Measurements from ENCODE around the gene NT5C1A.
A peak's percentile ranks its signal among the peaks of the same experiment; 100 is the strongest.

Gene NT5C1A

DNA sequence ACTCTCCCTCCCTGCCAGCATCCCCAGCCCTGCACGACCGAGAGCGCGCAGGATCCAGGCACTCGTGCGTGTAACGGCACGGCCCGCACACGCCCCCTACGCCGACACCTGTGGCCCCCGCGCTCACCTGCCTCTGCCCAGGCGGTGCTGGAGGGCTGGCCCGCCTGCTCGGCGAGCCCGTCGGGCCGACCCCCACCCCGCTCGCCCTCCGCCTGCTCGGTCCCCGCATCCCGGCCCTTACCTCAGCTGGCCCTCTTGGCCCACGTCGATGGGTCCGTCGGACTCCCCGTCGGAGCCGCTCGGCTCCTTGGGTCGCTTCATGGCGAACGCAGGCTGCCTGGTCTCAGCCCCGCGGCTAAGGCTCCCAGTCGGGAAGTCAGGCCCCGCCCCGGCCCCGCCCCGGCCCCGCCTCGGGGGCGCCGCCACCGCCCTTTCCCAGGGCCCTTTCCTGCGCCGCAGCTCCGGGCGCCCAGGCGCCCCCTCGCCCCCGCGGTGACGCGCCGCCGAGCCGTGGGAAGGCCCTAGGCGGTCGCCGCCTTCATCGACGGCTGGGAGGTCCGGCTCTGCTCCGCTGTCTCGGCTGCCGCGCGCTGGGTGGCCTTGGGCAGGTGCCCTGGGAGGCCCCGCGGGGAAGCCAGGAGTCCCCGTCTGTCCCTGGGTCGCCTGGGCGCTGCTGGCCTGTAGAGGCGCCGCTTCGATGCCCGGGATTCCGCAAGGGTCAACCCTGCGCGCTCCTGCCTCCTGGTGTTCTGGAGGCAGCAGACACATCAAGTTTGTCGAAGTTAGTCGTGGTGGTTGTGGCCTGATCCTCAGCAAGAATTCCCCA is 32.4 kb downstream of the NT5C1A start, which contains the start of gene HEYL:
TSS of gene HEYL (minus strand) at position 339 of the 826 bp plus-strand sequence. CDS start at position 321, 18 bp downstream.
- Histone ChIP-seq H3K27ac (ENCODE audit: low read length) (peak within 1 kb of the TSS; percentile 41), H3K9ac (ENCODE audit: low read length in 2 of 2) (peak within 1 kb of the TSS; percentile 9 to 21)

DNA sequence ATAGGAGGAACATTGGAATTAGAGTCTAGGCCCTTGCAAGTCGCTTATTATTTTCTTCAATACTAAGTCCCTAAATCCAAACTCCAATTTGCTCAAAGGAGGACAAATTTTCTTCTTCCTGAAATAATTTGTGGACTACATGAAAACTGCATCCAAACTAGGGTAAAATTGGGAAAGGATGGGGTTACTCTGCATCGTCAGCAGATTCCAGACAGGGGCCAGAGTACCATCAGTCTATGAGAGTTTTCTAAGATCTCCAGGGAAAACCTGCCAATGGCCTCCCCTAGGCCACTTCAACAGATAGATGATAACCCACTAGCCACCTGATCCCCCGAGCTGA is 33.0 kb downstream of the NT5C1A start:
- Histone ChIP-seq H3K36me3 (ENCODE audit: control insufficient read depth in 2 of 2, insufficient read depth in 2 of 2, low read length in 2 of 2) (no peaks in the 10 kb centered on the region), H3K4me1 (ENCODE audit: control insufficient read depth, insufficient read depth, low read length) (no peaks in the 10 kb centered on the region), H3K27ac (ENCODE audit: low read length) (peak overlapping the region; percentile 18), H3K9ac (ENCODE audit: low read length in 2 of 2) (peak overlapping the region; percentile 9 to 21), H3K9me3 (ENCODE audit: control insufficient read depth in 2 of 2, low read length in 2 of 2) (no peaks in the 10 kb centered on the region), H3K27me3 (ENCODE audit: control insufficient read depth in 1 of 2, insufficient read depth in 2 of 2, low read length in 2 of 2) (peaks cover 38% of the 10 kb centered on the region in 2 donors), H3K4me3 (ENCODE audit: low read length in 2 of 2) (peak overlapping the region; percentile 6 to 62)

More for the DNA sequence above, 32.4 kb downstream of the NT5C1A start, which contains the start of gene HEYL:
- no peaks in the 10 kb centered on the region for H3K36me3 ChIP-seq (ENCODE audit: control insufficient read depth in 2 of 2, insufficient read depth in 2 of 2, low read length in 2 of 2)
- H3K4me1 ChIP-seq (ENCODE audit: control insufficient read depth, insufficient read depth, low read length): no peaks in the 10 kb centered on the region
- peak within 1 kb of the TSS; percentile 6 to 62 for H3K4me3 ChIP-seq (ENCODE audit: low read length in 2 of 2)
- no peaks in the 10 kb centered on the region for H3K9me3 ChIP-seq (ENCODE audit: control insufficient read depth in 2 of 2, low read length in 2 of 2)
- peaks cover 38% of the 10 kb centered on the region in 2 donors for H3K27me3 ChIP-seq (ENCODE audit: control insufficient read depth in 1 of 2, insufficient read depth in 2 of 2, low read length in 2 of 2)

DNA sequence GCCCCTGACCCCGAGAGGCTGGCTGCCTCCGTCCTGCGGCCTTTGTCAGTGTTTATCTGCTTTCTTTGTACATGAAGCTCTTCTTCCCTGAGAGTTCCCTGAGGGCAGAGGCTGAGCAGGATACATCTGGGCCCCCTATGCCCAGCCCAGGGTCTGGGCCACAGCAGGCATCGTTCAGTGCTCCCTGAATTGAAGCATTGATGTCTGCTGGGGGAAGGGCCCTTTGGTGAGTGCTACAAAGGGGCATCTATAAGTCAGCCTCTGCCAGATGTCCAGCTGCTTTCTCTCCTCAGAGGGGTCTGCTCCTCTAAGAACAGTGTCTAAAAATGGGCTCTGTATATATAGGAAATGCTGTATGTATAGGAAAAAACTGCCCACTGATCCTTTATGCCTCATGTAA is 34.5 kb downstream of the NT5C1A start:
- peaks cover 37 to 44% of the 10 kb centered on the region in 2 donors for H3K27me3 ChIP-seq (ENCODE audit: control insufficient read depth in 1 of 2, insufficient read depth in 2 of 2, low read length in 2 of 2)
- peak overlapping the region; percentile 24 to 62 for H3K4me3 ChIP-seq (ENCODE audit: low read length in 2 of 2)

DNA sequence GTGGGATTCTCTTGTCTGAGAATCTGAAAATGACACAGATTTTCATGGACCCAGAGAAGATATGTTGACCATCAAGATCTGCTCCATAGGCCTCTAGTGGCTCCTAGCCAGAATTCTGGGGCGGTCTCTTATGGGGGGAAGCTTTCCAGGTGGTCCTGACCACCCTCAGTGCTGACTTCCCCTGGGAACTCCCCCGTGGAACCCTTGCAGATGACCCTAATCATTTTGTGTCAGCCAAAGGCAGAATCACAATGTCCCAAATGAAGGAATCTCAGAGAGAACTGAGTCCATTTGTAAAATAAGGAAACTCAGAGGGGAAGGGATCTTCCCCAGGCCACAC is 36.1 kb downstream of the NT5C1A start:
- Histone ChIP-seq H3K4me3 (ENCODE audit: low read length in 2 of 2) (peak overlapping the region; percentile 40 to 41), H3K4me1 (ENCODE audit: control insufficient read depth, insufficient read depth, low read length) (peaks cover 11% of the 10 kb centered on the region), H3K36me3 (ENCODE audit: control insufficient read depth in 2 of 2, insufficient read depth in 2 of 2, low read length in 2 of 2) (no peaks in the 10 kb centered on the region), H3K9ac (ENCODE audit: low read length in 2 of 2) (no peak overlapping the region), H3K9me3 (ENCODE audit: control insufficient read depth in 2 of 2, low read length in 2 of 2) (no peaks in the 10 kb centered on the region), H3K27ac (ENCODE audit: low read length) (peak overlapping the region; percentile 41), H3K27me3 (ENCODE audit: control insufficient read depth in 1 of 2, insufficient read depth in 2 of 2, low read length in 2 of 2) (peaks cover 35 to 44% of the 10 kb centered on the region in 2 donors)

More for the DNA sequence above, 34.5 kb downstream of the NT5C1A start:
- Histone ChIP-seq H3K4me1 (ENCODE audit: control insufficient read depth, insufficient read depth, low read length) (peaks cover 7% of the 10 kb centered on the region), H3K36me3 (ENCODE audit: control insufficient read depth in 2 of 2, insufficient read depth in 2 of 2, low read length in 2 of 2) (no peaks in the 10 kb centered on the region), H3K9me3 (ENCODE audit: control insufficient read depth in 2 of 2, low read length in 2 of 2) (no peaks in the 10 kb centered on the region), H3K9ac (ENCODE audit: low read length in 2 of 2) (peak overlapping the region; percentile 8 to 13), H3K27ac (ENCODE audit: low read length) (no peak overlapping the region)

DNA sequence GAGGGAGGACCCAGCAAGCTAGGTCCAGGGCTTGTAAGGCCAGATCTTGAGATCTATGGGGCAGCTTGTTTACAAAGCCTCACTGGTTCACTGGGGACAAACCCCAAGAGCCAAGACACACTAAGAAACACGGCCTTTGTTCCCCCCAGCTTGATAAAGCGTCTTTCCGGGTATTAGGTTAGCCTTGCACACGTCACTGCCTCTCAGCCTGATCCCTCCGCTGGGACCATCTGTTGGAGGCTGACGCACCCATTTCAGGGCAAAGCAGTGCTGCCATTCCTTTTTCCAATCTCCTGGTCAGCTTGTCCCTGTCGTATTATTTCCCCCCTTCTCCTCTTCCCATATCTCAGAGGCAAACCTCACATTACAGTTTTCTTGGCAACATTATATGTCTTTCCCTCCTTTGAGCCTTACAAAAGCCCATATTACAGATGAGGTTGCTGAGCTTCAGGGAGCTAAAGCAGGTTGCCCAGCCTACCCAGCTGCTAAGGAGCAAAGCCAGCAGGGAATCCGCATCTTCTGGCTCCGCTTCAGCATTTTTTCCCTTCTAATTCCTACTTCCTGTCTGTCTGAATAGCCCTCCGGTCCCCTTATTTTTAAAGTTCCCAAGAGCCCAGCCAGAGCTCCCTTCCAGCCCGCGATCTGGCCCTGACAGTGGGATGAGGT is 36.6 kb downstream of the NT5C1A start:
- H3K27ac ChIP-seq (ENCODE audit: low read length): peak overlapping the region; percentile 41
- H3K4me1 ChIP-seq (ENCODE audit: control insufficient read depth, insufficient read depth, low read length): peaks cover 11% of the 10 kb centered on the region

DNA sequence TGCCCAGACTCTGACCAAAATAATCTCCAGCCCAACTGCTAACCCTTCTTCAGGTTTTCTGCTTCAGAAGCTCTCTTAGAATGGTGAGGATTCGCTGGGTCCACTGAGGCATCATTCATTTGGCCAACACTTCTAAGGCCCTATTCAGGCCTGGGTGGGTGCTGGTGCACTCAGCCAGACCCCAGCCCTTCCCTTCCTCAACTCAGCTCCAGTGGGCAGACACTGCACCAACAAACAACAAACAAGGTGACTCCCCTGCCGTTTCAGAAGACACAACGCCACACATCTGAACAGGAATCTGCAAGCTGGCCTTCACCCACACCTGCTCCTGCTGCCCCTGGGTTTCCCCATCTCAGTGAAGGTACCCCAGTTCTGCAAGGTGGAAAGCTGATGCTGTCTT is 38.5 kb downstream of the NT5C1A start:
- Histone ChIP-seq H3K36me3 (ENCODE audit: control insufficient read depth in 2 of 2, insufficient read depth in 2 of 2, low read length in 2 of 2) (peaks cover 2% of the 10 kb centered on the region in 2 donors), H3K27ac (ENCODE audit: low read length) (peak overlapping the region; percentile 24), H3K4me3 (ENCODE audit: low read length in 2 of 2) (peak overlapping the region; percentile 17 to 49), H3K9ac (ENCODE audit: low read length in 2 of 2) (peak overlapping the region; percentile 24 to 47), H3K9me3 (ENCODE audit: control insufficient read depth in 2 of 2, low read length in 2 of 2) (no peaks in the 10 kb centered on the region), H3K27me3 (ENCODE audit: control insufficient read depth in 1 of 2, insufficient read depth in 2 of 2, low read length in 2 of 2) (peaks cover 25% of the 10 kb centered on the region in 2 donors), H3K4me1 (ENCODE audit: control insufficient read depth, insufficient read depth, low read length) (peaks cover 11% of the 10 kb centered on the region)

More for the DNA sequence above, 36.6 kb downstream of the NT5C1A start:
- no peaks in the 10 kb centered on the region for H3K9me3 ChIP-seq (ENCODE audit: control insufficient read depth in 2 of 2, low read length in 2 of 2)
- no peak overlapping the region for H3K9ac ChIP-seq (ENCODE audit: low read length in 2 of 2)
- peaks cover 34 to 42% of the 10 kb centered on the region in 2 donors for H3K27me3 ChIP-seq (ENCODE audit: control insufficient read depth in 1 of 2, insufficient read depth in 2 of 2, low read length in 2 of 2)
- no peaks in the 10 kb centered on the region for H3K36me3 ChIP-seq (ENCODE audit: control insufficient read depth in 2 of 2, insufficient read depth in 2 of 2, low read length in 2 of 2)
- H3K4me3 ChIP-seq (ENCODE audit: low read length in 2 of 2): peak overlapping the region; percentile 40 to 41

DNA sequence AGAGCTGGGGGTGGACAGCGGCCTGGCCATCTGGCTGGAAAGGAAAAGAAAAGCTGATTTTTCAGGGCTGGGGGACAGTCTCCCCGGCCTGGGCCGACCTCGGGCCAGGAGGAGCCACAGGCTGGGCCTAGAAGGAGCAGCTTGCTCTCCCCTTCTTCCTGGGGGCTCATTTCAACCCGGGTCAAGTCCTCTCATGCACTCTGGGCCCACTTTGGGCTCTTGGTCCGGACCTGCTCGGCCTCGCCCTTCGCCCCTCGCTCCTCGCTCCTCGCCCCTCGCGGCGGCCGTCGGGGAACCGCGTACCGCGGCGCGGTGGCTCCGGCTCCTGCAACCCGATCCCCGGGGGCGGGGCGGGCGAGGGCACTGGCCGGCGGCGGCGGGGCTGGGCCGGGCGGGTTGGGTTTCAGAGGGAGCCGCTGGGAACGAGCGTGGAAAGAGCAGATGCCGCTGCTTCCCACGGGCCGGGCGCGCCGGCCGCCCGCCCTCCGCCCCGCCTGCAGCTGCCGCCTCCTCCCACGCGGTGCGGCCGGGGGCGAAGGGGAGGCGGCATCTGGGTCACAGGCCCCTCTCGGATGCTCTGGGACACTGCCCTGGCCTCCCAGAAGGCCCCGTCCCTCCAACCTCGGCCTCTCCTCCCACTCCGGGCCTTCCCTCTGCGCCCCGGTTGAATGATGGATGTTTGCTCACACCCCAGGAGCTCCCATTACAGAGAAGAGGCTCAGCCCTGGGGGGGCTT is 39.1 kb downstream of the NT5C1A start:
- Histone ChIP-seq H3K27ac (ENCODE audit: low read length) (peak overlapping the region; percentile 41), H3K4me1 (ENCODE audit: control insufficient read depth, insufficient read depth, low read length) (peaks cover 11% of the 10 kb centered on the region), H3K27me3 (ENCODE audit: control insufficient read depth in 1 of 2, insufficient read depth in 2 of 2, low read length in 2 of 2) (peaks cover 19 to 23% of the 10 kb centered on the region in 2 donors), H3K9ac (ENCODE audit: low read length in 2 of 2) (peak overlapping the region; percentile 24 to 47), H3K4me3 (ENCODE audit: low read length in 2 of 2) (peak overlapping the region; percentile 17 to 58), H3K9me3 (ENCODE audit: control insufficient read depth in 2 of 2, low read length in 2 of 2) (no peaks in the 10 kb centered on the region), H3K36me3 (ENCODE audit: control insufficient read depth in 2 of 2, insufficient read depth in 2 of 2, low read length in 2 of 2) (peaks cover 2% of the 10 kb centered on the region in 2 donors)

DNA sequence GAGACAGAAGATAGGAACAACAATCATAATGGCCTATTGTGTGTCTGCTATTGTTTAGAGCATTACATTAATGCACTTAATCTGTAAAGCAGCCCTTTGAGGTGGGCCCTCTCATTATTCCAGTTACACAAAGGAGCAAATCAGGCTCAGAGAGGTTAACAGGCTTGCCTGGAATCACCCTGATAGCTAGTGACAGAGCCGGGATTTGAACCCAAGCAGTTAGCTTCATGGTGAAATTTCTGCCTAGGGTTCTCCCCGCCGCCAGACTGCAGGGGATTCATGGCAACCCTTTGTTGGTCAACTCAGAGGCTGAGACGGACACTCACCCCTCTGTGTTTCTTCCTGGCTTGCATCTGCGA is 39.6 kb downstream of the NT5C1A start:
- no peaks in the 10 kb centered on the region for H3K9me3 ChIP-seq (ENCODE audit: control insufficient read depth in 2 of 2, low read length in 2 of 2)
- H3K36me3 ChIP-seq (ENCODE audit: control insufficient read depth in 2 of 2, insufficient read depth in 2 of 2, low read length in 2 of 2): peaks cover 2% of the 10 kb centered on the region in 2 donors
- H3K9ac ChIP-seq (ENCODE audit: low read length in 2 of 2): no peak overlapping the region
- peaks cover 14 to 18% of the 10 kb centered on the region in 2 donors for H3K27me3 ChIP-seq (ENCODE audit: control insufficient read depth in 1 of 2, insufficient read depth in 2 of 2, low read length in 2 of 2)
- peak overlapping the region in 1 of 2 donors; percentile 58 for H3K4me3 ChIP-seq (ENCODE audit: low read length in 2 of 2)
- no peak overlapping the region for H3K27ac ChIP-seq (ENCODE audit: low read length)
- H3K4me1 ChIP-seq (ENCODE audit: control insufficient read depth, insufficient read depth, low read length): peaks cover 11% of the 10 kb centered on the region

DNA sequence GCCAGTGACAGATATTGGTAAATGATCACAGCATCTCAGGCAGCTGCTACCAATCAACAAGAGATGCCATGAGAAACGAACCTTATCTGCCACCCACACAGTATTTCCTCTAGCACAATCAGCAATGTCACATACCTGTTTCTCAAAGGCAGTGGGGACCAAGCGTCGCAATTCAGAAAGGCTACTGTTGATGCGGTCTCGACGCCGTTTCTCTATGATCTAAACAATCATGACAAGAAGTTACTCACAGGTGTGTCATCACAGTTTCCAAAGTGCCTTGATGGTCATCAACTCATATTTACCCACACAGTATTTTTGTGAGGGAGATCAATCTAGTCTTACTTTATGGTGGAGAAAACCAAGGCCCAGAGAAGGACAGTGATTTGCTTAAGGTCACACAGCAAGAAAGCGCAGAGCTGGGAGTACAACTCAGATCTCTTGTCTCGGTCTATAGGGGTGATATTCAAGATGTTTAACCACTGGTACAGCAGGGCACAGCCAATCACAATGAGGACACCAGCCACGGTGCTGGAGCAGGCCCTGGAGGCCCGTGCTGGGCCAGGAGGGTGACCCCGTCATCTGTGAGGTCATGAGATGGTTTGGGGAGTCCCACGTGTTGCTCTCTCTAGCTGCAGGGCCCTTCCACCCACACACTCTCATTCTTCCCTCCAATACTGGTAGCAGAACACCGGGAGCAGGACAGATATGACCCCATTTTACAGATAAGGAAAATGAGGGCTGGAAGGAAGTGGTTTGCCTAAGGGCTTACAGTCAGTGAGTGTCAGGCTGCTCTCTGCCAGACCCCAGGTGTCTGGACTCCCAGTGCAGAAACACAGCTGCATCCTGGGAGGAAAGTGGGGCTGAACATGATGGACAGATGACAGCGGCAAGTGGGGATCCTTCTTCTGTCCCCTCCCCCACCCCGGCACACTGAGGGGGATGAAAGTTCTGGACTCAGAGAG is 40.3 kb downstream of the NT5C1A start:
- Histone ChIP-seq H3K27me3 (ENCODE audit: control insufficient read depth in 1 of 2, insufficient read depth in 2 of 2, low read length in 2 of 2) (peaks cover 8 to 13% of the 10 kb centered on the region in 2 donors), H3K9me3 (ENCODE audit: control insufficient read depth in 2 of 2, low read length in 2 of 2) (no peaks in the 10 kb centered on the region), H3K27ac (ENCODE audit: low read length) (no peak overlapping the region), H3K36me3 (ENCODE audit: control insufficient read depth in 2 of 2, insufficient read depth in 2 of 2, low read length in 2 of 2) (peaks cover 2 to 5% of the 10 kb centered on the region in 2 donors), H3K4me1 (ENCODE audit: control insufficient read depth, insufficient read depth, low read length) (peaks cover 12% of the 10 kb centered on the region), H3K9ac (ENCODE audit: low read length in 2 of 2) (no peak overlapping the region), H3K4me3 (ENCODE audit: low read length in 2 of 2) (no peak overlapping the region)

Measured in stomach smooth muscle (tissue), 2 donors.